ENCODE results near the gene RET. TPM values are rescaled to one million over a fixed set of nuclear protein-coding genes. Genes with fewer than 3 reads are reported as not detected.

Gene RET
- total RNA-seq, 4 donors from 2014 or later: 0.27 to 2.1 (median 0.88) TPM

DNA sequence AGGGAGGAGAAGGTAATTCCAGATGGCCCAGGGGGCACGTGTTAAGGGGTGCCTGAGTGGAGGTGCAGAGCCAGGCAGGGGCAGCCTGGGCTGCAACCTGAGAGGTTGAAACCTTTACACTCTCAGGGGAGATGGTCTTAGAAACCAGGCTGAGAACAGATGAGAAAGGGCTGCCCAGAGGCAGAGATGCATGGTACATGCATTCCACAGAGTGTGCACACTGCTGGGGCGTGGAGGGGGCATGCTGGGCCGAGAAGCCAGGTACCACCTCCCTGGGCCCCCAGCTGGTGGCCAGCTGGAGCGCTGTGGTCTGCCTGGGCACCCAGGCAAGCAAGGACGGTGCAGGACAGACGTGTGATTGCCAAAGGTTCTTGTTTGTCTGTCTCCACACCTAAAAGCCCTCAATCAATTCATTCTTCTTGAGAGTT, 47.2 kb downstream of the RET start:
- Histone ChIP-seq H3K9me3 (no peaks in the 10 kb centered on the region), H3K27ac (no peak overlapping the region), H3K4me1 (no peaks in the 10 kb centered on the region), H3K36me3 (no peaks in the 10 kb centered on the region), H3K4me3 (replicated peaks in 1 of 3) (no peak overlapping the region), H3K27me3 (no peaks in the 10 kb centered on the region)
- TF ChIP-seq POLR2A (IDR thresholded peaks at IDR 0.05): no peak
- TF ChIP-seq, protein P1, sequence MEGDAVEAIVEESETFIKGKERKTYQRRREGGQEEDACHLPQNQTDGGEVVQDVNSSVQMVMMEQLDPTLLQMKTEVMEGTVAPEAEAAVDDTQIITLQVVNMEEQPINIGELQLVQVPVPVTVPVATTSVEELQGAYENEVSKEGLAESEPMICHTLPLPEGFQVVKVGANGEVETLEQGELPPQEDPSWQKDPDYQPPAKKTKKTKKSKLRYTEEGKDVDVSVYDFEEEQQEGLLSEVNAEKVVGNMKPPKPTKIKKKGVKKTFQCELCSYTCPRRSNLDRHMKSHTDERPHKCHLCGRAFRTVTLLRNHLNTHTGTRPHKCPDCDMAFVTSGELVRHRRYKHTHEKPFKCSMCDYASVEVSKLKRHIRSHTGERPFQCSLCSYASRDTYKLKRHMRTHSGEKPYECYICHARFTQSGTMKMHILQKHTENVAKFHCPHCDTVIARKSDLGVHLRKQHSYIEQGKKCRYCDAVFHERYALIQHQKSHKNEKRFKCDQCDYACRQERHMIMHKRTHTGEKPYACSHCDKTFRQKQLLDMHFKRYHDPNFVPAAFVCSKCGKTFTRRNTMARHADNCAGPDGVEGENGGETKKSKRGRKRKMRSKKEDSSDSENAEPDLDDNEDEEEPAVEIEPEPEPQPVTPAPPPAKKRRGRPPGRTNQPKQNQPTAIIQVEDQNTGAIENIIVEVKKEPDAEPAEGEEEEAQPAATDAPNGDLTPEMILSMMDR (IDR thresholded peaks at IDR 0.05): no peak
- WGBS, 2 donors: 76 to 85% methylated on average over 6 of the region's 6 CpGs
- DNase-seq: no peak
- intact Hi-C loops (cut with DNase I): no loop called here

DNA sequence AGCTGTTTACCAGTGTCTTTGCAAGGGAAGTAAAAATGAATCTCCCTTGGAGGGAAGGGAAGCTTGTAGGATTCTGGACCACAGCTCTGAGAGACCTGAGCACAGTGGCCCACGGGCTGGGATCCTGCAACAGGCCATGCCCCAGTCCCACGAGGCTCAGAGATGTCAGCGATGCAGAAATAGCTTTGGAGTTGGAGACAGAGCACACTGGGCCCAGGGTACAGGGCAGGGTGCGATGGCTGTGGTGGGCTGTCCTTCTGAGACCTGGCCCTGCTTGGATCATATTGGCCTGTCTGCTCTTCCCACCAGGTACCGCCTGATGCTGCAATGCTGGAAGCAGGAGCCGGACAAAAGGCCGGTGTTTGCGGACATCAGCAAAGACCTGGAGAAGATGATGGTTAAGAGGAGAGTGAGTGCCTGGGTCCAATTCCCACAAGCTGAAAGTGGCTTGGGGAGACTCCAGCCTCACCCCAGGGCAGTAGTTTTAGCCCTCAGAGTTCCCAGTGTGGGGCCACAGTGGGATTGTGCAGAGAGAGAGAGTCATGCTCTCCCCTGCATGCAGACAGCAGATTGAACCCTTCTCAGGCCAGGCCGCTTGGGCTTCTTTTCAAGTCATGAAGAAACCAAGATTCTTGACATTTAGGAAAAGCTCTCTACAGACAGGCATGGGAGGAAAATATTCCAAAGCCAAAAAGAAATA, 47.9 kb downstream of the RET start:
- intact Hi-C loops (cut with DNase I): no loop called here
- H3K9me3 ChIP-seq: no peaks in the 10 kb centered on the region
- 94% methylated on average over 8 to 9 of the region's 9 CpGs for WGBS, 2 donors
- TF ChIP-seq POLR2A (IDR thresholded peaks at IDR 0.05): no peak
- TF ChIP-seq, protein P1 (IDR thresholded peaks at IDR 0.05): no peak
- no peak overlapping the region for H3K4me3 ChIP-seq (replicated peaks in 1 of 3)
- no peaks in the 10 kb centered on the region for H3K4me1 ChIP-seq
- no peak overlapping the region for H3K27ac ChIP-seq
- no peak for DNase-seq
- no peaks in the 10 kb centered on the region for H3K27me3 ChIP-seq
- H3K36me3 ChIP-seq: no peaks in the 10 kb centered on the region

DNA sequence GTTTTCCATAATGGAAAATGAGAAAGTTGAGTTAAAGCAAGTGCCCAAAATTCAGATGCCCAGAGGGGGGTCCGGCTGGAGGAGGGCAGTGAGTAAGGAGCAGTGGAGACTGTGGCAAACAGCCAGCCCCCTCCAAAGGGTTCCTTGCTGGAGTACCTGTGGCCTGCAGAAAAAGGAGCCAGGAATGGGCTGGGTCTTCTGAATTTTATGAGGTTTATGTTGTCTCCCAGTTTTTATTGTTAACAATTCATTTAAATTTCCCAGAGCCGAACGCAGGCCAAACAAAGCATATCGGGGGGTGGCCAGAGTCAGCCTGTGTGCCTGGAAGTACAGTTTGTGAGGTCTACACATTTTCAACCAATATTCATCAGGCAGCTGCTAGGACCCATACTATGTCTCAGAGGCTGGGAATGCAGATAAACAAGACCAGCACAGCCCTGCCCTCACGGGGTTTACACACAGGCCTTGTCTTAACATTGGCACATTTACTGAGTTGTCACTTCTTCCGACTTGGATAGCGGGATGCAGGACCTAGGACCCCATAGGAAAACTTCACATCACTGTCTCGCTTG, 48.5 kb downstream of the RET start:
- H3K27ac ChIP-seq: no peak overlapping the region
- H3K27me3 ChIP-seq: no peaks in the 10 kb centered on the region
- 92 to 97% methylated on average over 8 of the region's 8 CpGs for WGBS, 2 donors
- TF ChIP-seq POLR2A (IDR thresholded peaks at IDR 0.05): no peak
- TF ChIP-seq, protein P1 (IDR thresholded peaks at IDR 0.05): no peak
- DNase-seq: no peak
- H3K36me3 ChIP-seq: no peaks in the 10 kb centered on the region
- no peaks in the 10 kb centered on the region for H3K9me3 ChIP-seq
- H3K4me3 ChIP-seq (replicated peaks in 1 of 3): no peak overlapping the region
- H3K4me1 ChIP-seq: no peaks in the 10 kb centered on the region
- intact Hi-C loops (cut with DNase I): no loop called here

DNA sequence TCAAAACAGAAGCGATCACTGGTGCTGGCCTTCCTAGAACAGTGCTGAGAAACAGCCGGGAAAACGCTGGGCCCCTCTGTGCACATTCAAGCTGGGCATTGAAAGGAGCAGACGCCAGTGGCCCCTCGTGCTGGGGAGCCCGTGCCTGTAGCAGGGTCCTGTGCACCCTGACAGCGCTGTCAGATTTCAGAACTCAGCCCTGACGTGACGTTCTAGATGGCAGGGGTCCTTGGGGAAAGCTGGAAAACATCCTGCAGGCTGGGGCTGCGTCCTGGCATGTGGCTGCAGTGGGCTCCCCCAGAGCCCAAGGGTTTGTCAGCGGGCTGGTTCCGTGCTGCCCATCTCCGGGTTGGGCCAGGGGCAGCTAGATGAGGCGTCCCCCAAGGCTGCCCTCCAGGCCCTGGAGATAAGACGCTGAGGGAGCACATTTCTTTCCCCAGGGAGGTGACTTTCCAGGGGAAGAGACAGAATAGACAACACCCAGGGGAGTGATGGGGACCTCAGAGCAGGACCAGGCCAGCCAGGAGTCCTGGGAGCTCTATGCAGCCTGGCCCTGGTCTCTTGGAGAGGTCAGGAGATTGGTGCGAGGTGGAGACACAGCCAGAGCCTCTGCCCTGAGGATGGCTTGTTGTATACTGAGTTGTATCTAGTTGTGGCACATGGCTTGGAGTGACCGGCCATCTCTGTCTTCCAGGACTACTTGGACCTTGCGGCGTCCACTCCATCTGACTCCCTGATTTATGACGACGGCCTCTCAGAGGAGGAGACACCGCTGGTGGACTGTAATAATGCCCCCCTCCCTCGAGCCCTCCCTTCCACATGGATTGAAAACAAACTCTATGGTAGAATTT, 49.2 kb downstream of the RET start:
- TF ChIP-seq POLR2A (IDR thresholded peaks at IDR 0.05): no peak
- TF ChIP-seq, protein P1 (IDR thresholded peaks at IDR 0.05): no peak
- WGBS, 2 donors: 85 to 91% methylated on average over 16 to 23 of the region's 23 CpGs
- Histone ChIP-seq H3K27me3 (no peaks in the 10 kb centered on the region), H3K27ac (no peak overlapping the region), H3K36me3 (no peaks in the 10 kb centered on the region), H3K4me3 (replicated peaks in 1 of 3) (no peak overlapping the region), H3K4me1 (no peaks in the 10 kb centered on the region), H3K9me3 (no peaks in the 10 kb centered on the region)
- intact Hi-C loops (cut with DNase I): no loop called here
- no peak for DNase-seq

Data from thyroid gland (tissue), 4 donors.